Panc1 (cell line): ENCODE measurements around the gene DUSP16. TPM values are rescaled to one million over a fixed set of nuclear protein-coding genes. Genes with fewer than 3 reads are reported as not detected.

ENCODE experiments used
- ATAC-seq: fragments of 200-7000 bp; cut with Tn5 transposase; 2 replicates; pipeline ENCODE4 v1.9.1; 2020; ENCODE audit warnings: mild to moderate bottlenecking, moderate library complexity
- BruUV-seq: library from RNA; stranded (reverse); fragments of 400-500 nt; replicated peaks from 2 replicates; lab custom pipeline; 2021; lab: Mats Ljungman, UMichigan
- CTCF ChIA-PET: fragments of 300-600 bp; sonication (Branson Sonifier 250); formaldehyde crosslinking; loops from one replicate; lab custom pipeline; 2022; ENCODE audit warnings: antibody characterized with exemption; lab: Charles Lee
- POLR2A ChIA-PET: fragments of 300-600 bp; sonication (Branson Sonifier 250); formaldehyde crosslinking; loops from one replicate; lab custom pipeline; 2022; ENCODE audit warnings: antibody characterized with exemption; lab: Charles Lee
- DNase-seq: peaks from one replicate; pipeline ENCODE4 v3.0.0-alpha.2; 2010; ENCODE audit warnings: low read depth, low spot score
- H3K27ac ChIP-seq: 2 replicates; pipeline ENCODE4 v1.5.1; 2011; ENCODE audit warnings: mild to moderate bottlenecking, low read length, inconsistent platforms
- H3K27me3 ChIP-seq: fragments of 200-500 bp; sonication (Bioruptor generic); 2 replicates; pipeline ENCODE4 v1.6.0; 2014; ENCODE audit warnings: low read length, inconsistent platforms; ENCODE audit not compliant: control insufficient read depth, insufficient read depth
- H3K36me3 ChIP-seq: fragments of 200-500 bp; sonication (Bioruptor generic); 2 replicates; pipeline ENCODE4 v1.5.1; 2014; ENCODE audit warnings: inconsistent platforms, mild to moderate bottlenecking, low read length, moderate library complexity; ENCODE audit not compliant: control insufficient read depth, insufficient read depth
- H3K4me1 ChIP-seq: 2 replicates; pipeline ENCODE4 v1.5.1; 2011; ENCODE audit warnings: inconsistent platforms, mild to moderate bottlenecking, low read length, moderate library complexity; ENCODE audit not compliant: control insufficient read depth, insufficient read depth
- H3K4me3 ChIP-seq, 2 experiments: 2 replicates each; pipeline ENCODE4 v1.5.1; 2011 to 2012; ENCODE audit warnings: low read depth in 2 of 2, low read length in 2 of 2, mild to moderate bottlenecking in 2 of 2, inconsistent platforms in 1 of 2, moderate library complexity in 1 of 2
- H3K9me3 ChIP-seq: fragments of 200-500 bp; sonication (Bioruptor generic); 2 replicates; pipeline ENCODE4 v1.5.1; 2014; ENCODE audit warnings: low read depth, mild to moderate bottlenecking, inconsistent platforms, low read length, moderate library complexity; ENCODE audit not compliant: control insufficient read depth, insufficient read depth
- POLR2AphosphoS5 ChIP-seq: IDR thresholded peaks from 2 replicates; pipeline ENCODE4 v1.6.1; 2012; ENCODE audit warnings: mild to moderate bottlenecking, low read depth, low read length, moderate library complexity
- SIN3A ChIP-seq: IDR thresholded peaks from 2 replicates; pipeline ENCODE4 v1.6.1; 2012; ENCODE audit warnings: low read depth, mild to moderate bottlenecking, low read length, moderate library complexity, borderline replicate concordance; ENCODE audit not compliant: insufficient read depth
- TCF7L2 ChIP-seq: IDR thresholded peaks from 2 replicates; pipeline ENCODE4 v1.6.1; 2011; ENCODE audit warnings: mild to moderate bottlenecking, low read depth, low read length, inconsistent platforms
- in situ Hi-C: cut with HindIII; loops from 2 replicates; pipeline ENCODE4 v1.10.0; 2016; ENCODE audit warnings: low sequenced_read_pairs, low pct_unique_long_range_greater_than_20kb
- intact Hi-C: fragments of 100-400 bp; cut with micrococcal nuclease; formaldehyde crosslinking; loops from one replicate; pipeline ENCODE4 v1.10.0; 2022; ENCODE audit not compliant: unreplicated experiment
- total RNA-seq: library from RNA; stranded (reverse); gene quantifications from one replicate; pipeline ENCODE4 v1.2.1, GENCODE V29; 2021; ENCODE audit not compliant: unreplicated experiment
- TF ChIP-seq, protein P1 (sequence below), 2 experiments: IDR thresholded peaks; 2 replicates each; pipeline ENCODE4 v1.6.1; 2011 to 2012; ENCODE audit warnings: low read depth in 2 of 2, control low read depth in 1 of 2, low read length in 1 of 2, mild to moderate bottlenecking in 1 of 2, moderate library complexity in 1 of 2; ENCODE audit not compliant: insufficient read depth in 1 of 2
- TF ChIP-seq, protein P2 (sequence below): fragments of 450-650 bp; IDR thresholded peaks from 2 replicates; pipeline ENCODE4 v1.5.1; 2017; ENCODE audit warnings: mild to moderate bottlenecking

DUSP16 gene
- total RNA-seq, 1 experiment from 2014 or later = 12.9 TPM

DNA sequence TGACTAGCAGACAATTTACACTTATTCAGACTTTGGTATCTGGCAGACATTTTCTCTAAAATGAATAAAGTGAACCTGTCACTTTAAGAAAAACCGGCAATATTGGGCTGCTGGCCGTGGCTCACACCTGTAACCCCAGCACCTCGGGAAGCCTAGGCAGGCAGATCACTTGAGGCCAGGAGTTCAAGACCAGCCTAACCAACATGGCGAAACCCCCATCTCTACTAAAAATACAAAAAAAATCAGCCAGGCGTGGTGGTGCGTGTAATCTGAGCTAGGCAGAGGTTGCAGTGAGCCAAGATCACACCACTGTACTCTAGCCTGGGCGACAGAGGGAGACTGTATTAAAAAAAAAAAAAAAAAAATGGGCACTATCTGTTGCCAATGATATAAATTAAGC, 11.5 kb downstream of the DUSP16 start:
- intact Hi-C loops (no loop called here), in situ Hi-C loops (no loop called here)
- ChIA-PET CTCF (no interaction called here), POLR2A (no interaction called here)
- TF ChIP-seq, protein P1, sequence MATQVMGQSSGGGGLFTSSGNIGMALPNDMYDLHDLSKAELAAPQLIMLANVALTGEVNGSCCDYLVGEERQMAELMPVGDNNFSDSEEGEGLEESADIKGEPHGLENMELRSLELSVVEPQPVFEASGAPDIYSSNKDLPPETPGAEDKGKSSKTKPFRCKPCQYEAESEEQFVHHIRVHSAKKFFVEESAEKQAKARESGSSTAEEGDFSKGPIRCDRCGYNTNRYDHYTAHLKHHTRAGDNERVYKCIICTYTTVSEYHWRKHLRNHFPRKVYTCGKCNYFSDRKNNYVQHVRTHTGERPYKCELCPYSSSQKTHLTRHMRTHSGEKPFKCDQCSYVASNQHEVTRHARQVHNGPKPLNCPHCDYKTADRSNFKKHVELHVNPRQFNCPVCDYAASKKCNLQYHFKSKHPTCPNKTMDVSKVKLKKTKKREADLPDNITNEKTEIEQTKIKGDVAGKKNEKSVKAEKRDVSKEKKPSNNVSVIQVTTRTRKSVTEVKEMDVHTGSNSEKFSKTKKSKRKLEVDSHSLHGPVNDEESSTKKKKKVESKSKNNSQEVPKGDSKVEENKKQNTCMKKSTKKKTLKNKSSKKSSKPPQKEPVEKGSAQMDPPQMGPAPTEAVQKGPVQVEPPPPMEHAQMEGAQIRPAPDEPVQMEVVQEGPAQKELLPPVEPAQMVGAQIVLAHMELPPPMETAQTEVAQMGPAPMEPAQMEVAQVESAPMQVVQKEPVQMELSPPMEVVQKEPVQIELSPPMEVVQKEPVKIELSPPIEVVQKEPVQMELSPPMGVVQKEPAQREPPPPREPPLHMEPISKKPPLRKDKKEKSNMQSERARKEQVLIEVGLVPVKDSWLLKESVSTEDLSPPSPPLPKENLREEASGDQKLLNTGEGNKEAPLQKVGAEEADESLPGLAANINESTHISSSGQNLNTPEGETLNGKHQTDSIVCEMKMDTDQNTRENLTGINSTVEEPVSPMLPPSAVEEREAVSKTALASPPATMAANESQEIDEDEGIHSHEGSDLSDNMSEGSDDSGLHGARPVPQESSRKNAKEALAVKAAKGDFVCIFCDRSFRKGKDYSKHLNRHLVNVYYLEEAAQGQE (IDR thresholded peaks at IDR 0.05; ENCODE audit: insufficient read depth in 1 of 2, low read depth in 2 of 2, low read length in 1 of 2) = no peak
- TF ChIP-seq POLR2AphosphoS5 (no peak), SIN3A (no peak), TCF7L2 (no peak)
- TF ChIP-seq, protein P2, sequence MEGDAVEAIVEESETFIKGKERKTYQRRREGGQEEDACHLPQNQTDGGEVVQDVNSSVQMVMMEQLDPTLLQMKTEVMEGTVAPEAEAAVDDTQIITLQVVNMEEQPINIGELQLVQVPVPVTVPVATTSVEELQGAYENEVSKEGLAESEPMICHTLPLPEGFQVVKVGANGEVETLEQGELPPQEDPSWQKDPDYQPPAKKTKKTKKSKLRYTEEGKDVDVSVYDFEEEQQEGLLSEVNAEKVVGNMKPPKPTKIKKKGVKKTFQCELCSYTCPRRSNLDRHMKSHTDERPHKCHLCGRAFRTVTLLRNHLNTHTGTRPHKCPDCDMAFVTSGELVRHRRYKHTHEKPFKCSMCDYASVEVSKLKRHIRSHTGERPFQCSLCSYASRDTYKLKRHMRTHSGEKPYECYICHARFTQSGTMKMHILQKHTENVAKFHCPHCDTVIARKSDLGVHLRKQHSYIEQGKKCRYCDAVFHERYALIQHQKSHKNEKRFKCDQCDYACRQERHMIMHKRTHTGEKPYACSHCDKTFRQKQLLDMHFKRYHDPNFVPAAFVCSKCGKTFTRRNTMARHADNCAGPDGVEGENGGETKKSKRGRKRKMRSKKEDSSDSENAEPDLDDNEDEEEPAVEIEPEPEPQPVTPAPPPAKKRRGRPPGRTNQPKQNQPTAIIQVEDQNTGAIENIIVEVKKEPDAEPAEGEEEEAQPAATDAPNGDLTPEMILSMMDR = no peak
- no peaks in the 10 kb centered on the region for H3K36me3 ChIP-seq
- H3K27ac ChIP-seq = no peak overlapping the region
- BruUV-seq = no TSS peak
- H3K9me3 ChIP-seq = no peaks in the 10 kb centered on the region
- H3K4me1 ChIP-seq = no peaks in the 10 kb centered on the region
- no peaks in the 10 kb centered on the region for H3K27me3 ChIP-seq
- ATAC-seq = no peak
- no peak overlapping the region for H3K4me3 ChIP-seq
- DNase-seq = no peak

DNA sequence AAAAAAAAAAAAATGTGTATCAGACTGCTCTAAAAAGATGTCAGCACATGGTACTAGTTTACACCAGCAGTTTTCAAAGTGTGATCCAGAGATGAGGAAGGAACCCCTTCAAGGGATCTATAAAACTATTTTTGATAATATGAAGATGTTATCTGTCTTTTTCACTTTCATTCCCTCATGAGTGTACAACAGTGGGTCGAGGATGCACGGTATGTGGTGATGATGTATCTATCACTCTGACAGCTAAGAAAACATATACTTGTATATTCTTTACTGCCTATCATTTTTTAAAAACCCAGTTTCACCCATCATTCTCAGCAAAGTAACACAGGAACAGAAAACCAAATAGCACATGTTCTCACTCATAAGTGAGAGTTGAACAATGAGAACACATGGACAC, 12.4 kb downstream of the DUSP16 start:
- intact Hi-C loops (no loop called here), in situ Hi-C loops (no loop called here)
- no peak overlapping the region for H3K27ac ChIP-seq
- no peak overlapping the region for H3K4me3 ChIP-seq
- no peaks in the 10 kb centered on the region for H3K27me3 ChIP-seq
- ChIA-PET CTCF (no interaction called here), POLR2A (no interaction called here)
- ATAC-seq (no peak), DNase-seq (no peak)
- BruUV-seq = no TSS peak
- H3K4me1 ChIP-seq = no peaks in the 10 kb centered on the region
- no peaks in the 10 kb centered on the region for H3K36me3 ChIP-seq
- H3K9me3 ChIP-seq = no peaks in the 10 kb centered on the region
- TF ChIP-seq TCF7L2 (no peak), SIN3A (no peak), POLR2AphosphoS5 (no peak)
- TF ChIP-seq, protein P2 = no peak
- TF ChIP-seq, protein P1 (IDR thresholded peaks at IDR 0.05; ENCODE audit: insufficient read depth in 1 of 2, low read depth in 2 of 2, low read length in 1 of 2) = no peak
